ENCODE measurements around the gene TXNRD2.

TXNRD2 gene

GRCh38 chr22:19873138-19873959, 68.3 kb downstream of the TXNRD2 start:
- no peak for DNase-seq

GRCh38 chr22:19872779-19873137, 68.9 kb downstream of the TXNRD2 start:
- no peak for DNase-seq

GRCh38 chr22:19871845-19872778, 69.5 kb downstream of the TXNRD2 start:
- DNase-seq = no peak

GRCh38 chr22:19871023-19871844, 70.4 kb downstream of the TXNRD2 start:
- DNase-seq = no peak

GRCh38 chr22:19870153-19871022, 71.2 kb downstream of the TXNRD2 start:
- no peak for DNase-seq

GRCh38 chr22:19869497-19870152, 72.0 kb downstream of the TXNRD2 start:
- no peak for DNase-seq

GRCh38 chr22:19868773-19869471, 72.7 kb downstream of the TXNRD2 start:
- no peak for DNase-seq

- DNase-seq = no peak
Observed at GRCh38 chr22:19868333-19868732, 73.3 kb downstream of the TXNRD2 start.

- DNase-seq = no peak
Observed at GRCh38 chr22:19867617-19868016, 74.0 kb downstream of the TXNRD2 start.

- DNase-seq = no peak
Observed at GRCh38 chr22:19866665-19867009, 75.0 kb downstream of the TXNRD2 start.

- DNase-seq = no peak
Observed at GRCh38 chr22:19865141-19865829, 76.3 kb downstream of the TXNRD2 start.

- no peak for DNase-seq
Observed at GRCh38 chr22:19864538-19865106, 77.0 kb downstream of the TXNRD2 start.

- DNase-seq = no peak
Observed at GRCh38 chr22:19863571-19863970, 78.0 kb downstream of the TXNRD2 start.

GRCh38 chr22:19862619-19863246, 78.9 kb downstream of the TXNRD2 start:
- DNase-seq = no peak

GRCh38 chr22:19859861-19860510, 81.6 kb downstream of the TXNRD2 start:
- no peak for DNase-seq

GRCh38 chr22:19857382-19857781, 84.2 kb downstream of the TXNRD2 start:
- DNase-seq = no peak

GRCh38 chr22:19855504-19856409, 85.9 kb downstream of the TXNRD2 start:
- no peak for DNase-seq

Data from cortex of kidney (tissue), 1 donor.